T-helper 1 cell treated with Interleukin-12 subunit alpha and Interleukin-12 subunit beta and Interleukin-4 antibody, amounts not matched to agents 30 μg/mL and 1 μg/mL, for 36 hours (primary cell): ENCODE data around the gene NHP2.

Source experiments
- H3K27ac Mint-ChIP-seq: one replicate; pipeline ENCODE4 v1.8.0; 2021; ENCODE audit warnings: mild to moderate bottlenecking, mixed read lengths
- H3K27me3 Mint-ChIP-seq: one replicate; pipeline ENCODE4 v1.8.0; 2021; ENCODE audit warnings: low read depth, mixed read lengths
- H3K36me3 Mint-ChIP-seq: one replicate; pipeline ENCODE4 v1.8.0; 2021; ENCODE audit warnings: low read depth, mixed read lengths
- H3K4me1 Mint-ChIP-seq: one replicate; pipeline ENCODE4 v1.8.0; 2021; ENCODE audit warnings: low read depth, mixed read lengths
- H3K4me3 Mint-ChIP-seq: one replicate; pipeline ENCODE4 v1.8.0; 2021; ENCODE audit warnings: mild to moderate bottlenecking, moderate library complexity, mixed read lengths
- H3K9me3 Mint-ChIP-seq: one replicate; pipeline ENCODE4 v1.8.0; 2021; ENCODE audit warnings: mixed read lengths

The NHP2 gene

GRCh38 chr5:178189433-178189832, 35.7 kb upstream of the NHP2 start:
- no peak overlapping the region for H3K27ac Mint-ChIP-seq
- no peaks in the 10 kb centered on the region for H3K9me3 Mint-ChIP-seq
- peaks cover 14% of the 10 kb centered on the region for H3K4me1 Mint-ChIP-seq
- H3K4me3 Mint-ChIP-seq: no peak overlapping the region
- H3K36me3 Mint-ChIP-seq: no peaks in the 10 kb centered on the region
- peaks cover 34% of the 10 kb centered on the region for H3K27me3 Mint-ChIP-seq

GRCh38 chr5:178187014-178187413, 33.3 kb upstream of the NHP2 start, which contains the start of gene GMCL2:
GMCL2 (minus strand) TSS chr5:178187371; CDS start chr5:178187299, 72 bp downstream.
- Mint-ChIP-seq H3K36me3 (no peaks in the 10 kb centered on the region), H3K27ac (no peak within 1 kb of the TSS), H3K27me3 (peaks cover 14% of the 10 kb centered on the region), H3K9me3 (no peaks in the 10 kb centered on the region), H3K4me3 (no peak within 1 kb of the TSS), H3K4me1 (peaks cover 6% of the 10 kb centered on the region)

GRCh38 chr5:178186427-178186826, 32.7 kb upstream of the NHP2 start:
- no peak overlapping the region for H3K4me3 Mint-ChIP-seq
- no peaks in the 10 kb centered on the region for H3K9me3 Mint-ChIP-seq
- peaks cover 7% of the 10 kb centered on the region for H3K4me1 Mint-ChIP-seq
- H3K27me3 Mint-ChIP-seq: peaks cover 12% of the 10 kb centered on the region
- no peak overlapping the region for H3K27ac Mint-ChIP-seq
- no peaks in the 10 kb centered on the region for H3K36me3 Mint-ChIP-seq

- no peak overlapping the region for H3K4me3 Mint-ChIP-seq
- peaks cover 3% of the 10 kb centered on the region for H3K27me3 Mint-ChIP-seq
- H3K36me3 Mint-ChIP-seq: no peaks in the 10 kb centered on the region
- H3K4me1 Mint-ChIP-seq: peaks cover 7% of the 10 kb centered on the region
- no peak overlapping the region for H3K27ac Mint-ChIP-seq
- H3K9me3 Mint-ChIP-seq: no peaks in the 10 kb centered on the region
Measured at GRCh38 chr5:178182158-178182876, 28.6 kb upstream of the NHP2 start.

GRCh38 chr5:178180141-178180863, 26.6 kb upstream of the NHP2 start:
- Mint-ChIP-seq H3K4me1 (peaks cover 7% of the 10 kb centered on the region), H3K9me3 (no peaks in the 10 kb centered on the region), H3K27ac (no peak overlapping the region), H3K27me3 (peaks cover 3% of the 10 kb centered on the region), H3K36me3 (no peaks in the 10 kb centered on the region), H3K4me3 (no peak overlapping the region)

GRCh38 chr5:178177569-178177968, 23.9 kb upstream of the NHP2 start:
- no peaks in the 10 kb centered on the region for H3K9me3 Mint-ChIP-seq
- no peak overlapping the region for H3K4me3 Mint-ChIP-seq
- no peaks in the 10 kb centered on the region for H3K36me3 Mint-ChIP-seq
- H3K4me1 Mint-ChIP-seq: peaks cover 7% of the 10 kb centered on the region
- H3K27me3 Mint-ChIP-seq: peaks cover 3% of the 10 kb centered on the region
- no peak overlapping the region for H3K27ac Mint-ChIP-seq

- Mint-ChIP-seq H3K4me1 (no peaks in the 10 kb centered on the region), H3K27ac (no peak overlapping the region), H3K4me3 (no peak overlapping the region), H3K36me3 (no peaks in the 10 kb centered on the region), H3K27me3 (peaks cover 3% of the 10 kb centered on the region), H3K9me3 (no peaks in the 10 kb centered on the region)
Measured at GRCh38 chr5:178176791-178177190, 23.1 kb upstream of the NHP2 start.

- H3K36me3 Mint-ChIP-seq: no peaks in the 10 kb centered on the region
- H3K4me1 Mint-ChIP-seq: no peaks in the 10 kb centered on the region
- no peak overlapping the region for H3K4me3 Mint-ChIP-seq
- peaks cover 3% of the 10 kb centered on the region for H3K27me3 Mint-ChIP-seq
- no peaks in the 10 kb centered on the region for H3K9me3 Mint-ChIP-seq
- no peak overlapping the region for H3K27ac Mint-ChIP-seq
Measured at GRCh38 chr5:178174456-178174855, 20.8 kb upstream of the NHP2 start.

GRCh38 chr5:178170455-178170854, 16.8 kb upstream of the NHP2 start:
- H3K4me1 Mint-ChIP-seq: no peaks in the 10 kb centered on the region
- no peaks in the 10 kb centered on the region for H3K36me3 Mint-ChIP-seq
- H3K9me3 Mint-ChIP-seq: no peaks in the 10 kb centered on the region
- peaks cover 10% of the 10 kb centered on the region for H3K27me3 Mint-ChIP-seq
- no peak overlapping the region for H3K4me3 Mint-ChIP-seq
- H3K27ac Mint-ChIP-seq: no peak overlapping the region

GRCh38 chr5:178165581-178165980, 11.9 kb upstream of the NHP2 start:
- Mint-ChIP-seq H3K36me3 (no peaks in the 10 kb centered on the region), H3K27ac (no peak overlapping the region), H3K27me3 (peaks cover 28% of the 10 kb centered on the region), H3K9me3 (no peaks in the 10 kb centered on the region), H3K4me3 (no peak overlapping the region), H3K4me1 (peaks cover 7% of the 10 kb centered on the region)

GRCh38 chr5:178163772-178164735, 10.4 kb upstream of the NHP2 start:
- no peak overlapping the region for H3K27ac Mint-ChIP-seq
- H3K4me1 Mint-ChIP-seq: peaks cover 7% of the 10 kb centered on the region
- no peaks in the 10 kb centered on the region for H3K36me3 Mint-ChIP-seq
- H3K4me3 Mint-ChIP-seq: peak overlapping the region; percentile 48
- no peaks in the 10 kb centered on the region for H3K9me3 Mint-ChIP-seq
- peaks cover 22% of the 10 kb centered on the region for H3K27me3 Mint-ChIP-seq

GRCh38 chr5:178162481-178162880, 8.8 kb upstream of the NHP2 start:
- H3K4me3 Mint-ChIP-seq: no peak overlapping the region
- H3K27me3 Mint-ChIP-seq: peaks cover 18% of the 10 kb centered on the region
- no peak overlapping the region for H3K27ac Mint-ChIP-seq
- H3K4me1 Mint-ChIP-seq: peaks cover 7% of the 10 kb centered on the region
- no peaks in the 10 kb centered on the region for H3K9me3 Mint-ChIP-seq
- H3K36me3 Mint-ChIP-seq: no peaks in the 10 kb centered on the region

GRCh38 chr5:178160176-178160575, 6.5 kb upstream of the NHP2 start:
- Mint-ChIP-seq H3K4me1 (peaks cover 7% of the 10 kb centered on the region), H3K27ac (no peak overlapping the region), H3K36me3 (no peaks in the 10 kb centered on the region), H3K9me3 (no peaks in the 10 kb centered on the region), H3K4me3 (no peak overlapping the region), H3K27me3 (peaks cover 15% of the 10 kb centered on the region)

GRCh38 chr5:178155065-178155464, 1.4 kb upstream of the NHP2 start:
- Mint-ChIP-seq H3K4me1 (peaks cover 20% of the 10 kb centered on the region), H3K27ac (no peak overlapping the region), H3K4me3 (no peak overlapping the region), H3K9me3 (no peaks in the 10 kb centered on the region), H3K27me3 (no peaks in the 10 kb centered on the region), H3K36me3 (peaks cover 14% of the 10 kb centered on the region)
